Measurements from ENCODE around the gene NPS.

Gene NPS, protein sequence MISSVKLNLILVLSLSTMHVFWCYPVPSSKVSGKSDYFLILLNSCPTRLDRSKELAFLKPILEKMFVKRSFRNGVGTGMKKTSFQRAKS

DNA sequence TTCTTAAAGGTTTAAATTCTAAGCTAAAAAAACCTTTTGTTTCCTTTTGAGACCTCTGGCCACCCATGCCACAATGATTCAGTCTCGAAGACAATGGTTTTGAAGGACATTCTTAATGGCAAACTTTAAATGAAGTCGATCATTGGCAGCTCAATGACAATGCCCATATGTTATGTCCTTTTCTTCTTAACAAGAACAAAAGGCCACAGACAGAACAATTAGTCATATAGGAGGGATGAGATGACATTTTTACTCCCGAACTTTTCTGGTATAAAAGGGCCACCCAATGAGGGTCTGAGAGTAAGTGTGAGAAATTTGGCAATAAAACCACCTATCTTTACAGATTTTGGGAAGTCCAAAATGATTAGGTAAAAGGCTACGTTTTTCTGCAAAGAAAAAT, at the start of gene NPS:
NPS (plus strand) TSS at position 301 of the 400 bp plus-strand sequence; CDS start at position 361, 60 bp downstream.
- no peak for FAIRE-seq

DNA sequence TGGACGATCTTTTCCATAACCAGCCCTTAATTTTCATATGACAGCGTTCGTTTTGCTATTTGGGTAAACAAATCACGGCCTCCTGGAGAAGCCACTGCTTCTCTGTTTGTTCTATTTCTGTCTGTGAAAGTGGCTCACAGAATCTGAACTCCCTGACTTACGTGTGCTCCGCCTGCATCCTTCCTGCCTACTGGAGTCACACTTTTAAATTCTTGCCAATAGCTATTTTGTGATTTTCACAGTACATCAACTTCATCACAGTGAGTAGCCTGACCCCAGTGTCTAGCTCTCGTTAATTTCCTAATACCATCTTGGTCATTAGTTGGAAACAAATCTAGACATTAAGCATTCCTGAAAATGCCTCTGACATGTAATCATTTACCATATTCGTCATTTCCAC, 49.0 kb upstream of the NPS start:
- no peak for FAIRE-seq

DNA sequence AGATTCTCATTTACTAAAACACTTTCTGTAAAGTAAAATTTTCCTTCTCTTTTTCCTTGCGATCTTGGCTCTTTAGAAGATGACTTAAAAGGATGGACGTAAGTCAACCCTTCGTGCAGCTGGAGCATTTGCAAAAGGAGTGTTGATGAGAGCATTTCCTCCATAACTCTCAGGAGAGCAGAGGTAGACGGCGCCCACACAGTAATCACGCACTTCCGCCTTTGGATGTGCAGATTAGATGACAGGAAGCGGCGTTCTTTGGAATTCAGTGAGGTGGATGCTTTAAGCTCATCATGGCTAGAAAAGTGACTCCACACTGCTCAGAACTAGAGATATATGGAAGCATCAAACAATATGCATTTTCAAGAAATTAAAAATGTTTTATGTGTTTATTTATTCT, 43.0 kb upstream of the NPS start:
- no peak for FAIRE-seq

DNA sequence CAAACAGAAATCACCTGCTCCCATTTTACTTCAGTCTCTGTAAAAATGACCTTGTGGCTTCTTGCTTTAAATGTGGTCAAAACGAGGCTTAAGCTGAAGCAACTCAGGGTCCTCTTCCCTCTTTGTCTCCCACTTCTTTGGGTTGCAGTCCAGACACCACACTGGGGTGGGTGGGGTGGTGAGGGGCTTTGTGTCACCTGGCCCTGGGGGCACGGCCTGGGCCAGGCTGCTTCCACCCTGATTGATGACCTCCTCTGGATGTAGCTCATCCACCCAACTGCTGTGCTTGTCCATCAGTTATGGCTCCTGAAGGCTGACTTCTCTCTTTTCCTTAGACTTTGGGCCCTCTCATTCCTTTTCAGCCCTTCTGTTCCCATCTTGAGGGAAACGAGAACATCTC, 26.8 kb upstream of the NPS start:
- FAIRE-seq, result no peak

DNA sequence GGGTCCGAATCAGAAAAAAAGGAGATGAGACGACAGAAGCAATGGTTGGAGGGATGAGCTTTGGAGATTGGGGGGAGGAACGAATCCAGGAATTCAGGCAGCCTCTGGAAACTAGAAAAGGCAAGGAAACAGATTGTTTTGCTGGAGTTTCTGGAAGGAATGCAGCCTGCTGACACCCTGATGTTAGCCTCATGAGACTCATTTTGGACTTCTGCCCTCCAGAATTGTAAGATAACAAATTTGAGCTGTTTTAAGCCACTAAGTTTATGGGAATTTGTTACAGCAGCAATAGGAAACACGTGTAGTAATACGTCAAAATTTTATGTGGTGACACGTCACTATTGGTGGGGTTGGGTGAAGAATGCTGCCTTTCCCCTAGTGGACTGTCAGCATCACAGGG, 25.6 kb upstream of the NPS start:
- FAIRE-seq, result no peak

DNA sequence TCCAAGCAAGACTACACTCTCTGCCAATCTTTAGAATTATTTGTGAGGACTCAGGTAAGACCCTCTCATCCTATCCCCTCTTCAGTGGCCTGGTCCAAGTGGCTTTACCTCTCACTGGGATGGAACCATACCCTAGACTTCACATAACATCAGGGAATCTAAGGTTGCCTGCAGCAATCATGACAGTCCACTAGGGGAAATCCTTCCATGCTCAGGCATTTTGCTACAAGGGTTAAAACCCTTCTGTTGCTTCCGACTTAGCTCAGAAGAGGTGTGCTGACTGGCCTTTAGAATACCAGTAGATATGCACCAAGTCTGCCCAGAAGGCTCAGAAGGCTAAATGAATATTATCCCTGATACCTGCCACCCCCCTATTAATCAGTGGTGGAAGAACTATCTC, 24.9 kb upstream of the NPS start:
- FAIRE-seq, result no peak

DNA sequence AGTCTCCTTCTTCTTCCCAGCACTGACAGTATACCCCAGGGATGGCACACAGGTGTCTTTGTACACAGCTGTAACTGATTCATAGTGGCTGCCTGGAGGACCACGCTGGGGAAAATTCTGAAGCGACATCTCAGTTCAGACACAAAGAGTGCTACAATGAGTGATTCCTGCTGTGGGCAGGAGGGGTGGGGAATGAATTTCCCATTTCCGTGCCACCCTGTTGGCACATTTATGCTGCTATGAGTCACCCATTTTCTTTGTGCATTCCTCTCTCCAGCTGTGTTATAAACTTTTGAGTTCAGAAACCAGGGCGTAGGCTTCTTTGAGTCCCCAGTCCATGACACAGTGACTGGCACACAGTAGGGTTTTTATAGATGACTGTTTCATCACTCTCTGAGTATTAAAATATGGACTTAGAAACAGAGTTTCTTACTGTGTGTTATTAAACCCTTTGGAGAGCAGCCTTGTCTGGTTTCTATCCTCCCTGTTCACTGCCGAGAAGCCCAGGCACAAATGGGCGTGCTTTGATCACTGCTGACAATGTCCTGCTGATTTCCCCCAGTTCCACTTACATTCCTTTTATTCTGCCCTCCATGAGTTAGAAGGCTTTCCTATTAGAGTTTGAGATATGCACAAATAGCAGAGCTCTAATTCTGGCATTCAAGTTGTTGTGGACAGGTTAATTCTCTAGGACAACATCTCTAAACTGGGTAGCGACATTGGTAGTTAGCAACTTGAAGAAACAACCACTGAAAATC, 24.0 kb upstream of the NPS start:
- FAIRE-seq, result no peak

DNA sequence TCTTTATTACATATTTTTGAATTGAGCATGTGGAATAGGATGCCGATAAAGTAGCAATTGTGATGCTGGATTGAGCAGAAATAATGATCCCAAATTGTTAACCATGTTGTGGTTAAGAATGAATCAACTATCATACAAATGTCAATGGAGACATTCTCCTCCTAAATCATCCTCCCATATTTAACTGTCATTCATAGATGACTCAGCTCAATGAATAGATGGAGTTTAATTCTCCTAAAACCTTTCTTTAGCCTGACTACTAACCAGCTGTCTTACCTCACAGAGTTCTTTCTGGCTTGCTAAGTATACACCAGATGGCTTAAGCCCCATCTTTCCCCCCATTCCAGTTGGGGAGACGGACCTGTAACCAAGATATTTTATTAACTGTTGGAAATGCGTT, 23.4 kb upstream of the NPS start:
- FAIRE-seq, result no peak

DNA sequence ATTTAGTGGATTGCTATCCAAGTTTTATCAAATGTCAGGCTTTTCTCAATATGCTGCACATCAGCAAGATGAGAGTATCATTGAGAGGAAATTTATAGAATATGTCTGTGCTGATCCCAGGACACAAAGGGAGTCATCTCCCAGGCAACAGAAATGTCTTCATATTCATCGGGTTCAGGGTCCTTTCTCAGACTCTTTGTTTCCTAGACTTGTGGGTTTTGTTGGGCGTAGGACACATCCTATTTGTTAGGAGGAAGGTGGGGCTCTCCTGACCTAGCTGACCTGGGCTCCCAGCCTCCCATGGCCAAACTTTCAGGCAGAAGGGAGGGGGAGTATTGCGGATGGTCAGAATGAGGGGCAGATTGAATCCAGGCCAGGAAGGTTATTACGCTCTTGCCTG, 22.9 kb upstream of the NPS start:
- FAIRE-seq, result no peak

DNA sequence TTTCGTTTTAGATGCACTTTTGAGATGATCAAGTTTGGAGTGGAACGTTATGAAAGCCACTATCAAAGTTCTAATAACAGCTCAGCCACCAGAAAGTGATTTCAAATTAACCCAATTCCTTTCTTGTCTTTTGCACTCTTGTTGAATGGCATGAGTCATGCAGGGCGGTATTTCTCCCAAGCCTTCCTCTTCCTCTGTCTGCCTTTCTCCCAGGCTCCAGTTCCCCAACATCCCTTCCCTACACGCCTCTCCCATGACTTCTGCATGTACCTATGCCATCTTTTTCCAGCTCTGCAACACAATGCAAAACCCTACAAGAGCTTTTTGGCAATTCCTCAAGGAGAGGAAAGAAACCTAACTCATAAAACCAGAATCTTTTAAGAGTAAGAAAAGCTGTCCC, 21.8 kb upstream of the NPS start:
- no peak for FAIRE-seq

DNA sequence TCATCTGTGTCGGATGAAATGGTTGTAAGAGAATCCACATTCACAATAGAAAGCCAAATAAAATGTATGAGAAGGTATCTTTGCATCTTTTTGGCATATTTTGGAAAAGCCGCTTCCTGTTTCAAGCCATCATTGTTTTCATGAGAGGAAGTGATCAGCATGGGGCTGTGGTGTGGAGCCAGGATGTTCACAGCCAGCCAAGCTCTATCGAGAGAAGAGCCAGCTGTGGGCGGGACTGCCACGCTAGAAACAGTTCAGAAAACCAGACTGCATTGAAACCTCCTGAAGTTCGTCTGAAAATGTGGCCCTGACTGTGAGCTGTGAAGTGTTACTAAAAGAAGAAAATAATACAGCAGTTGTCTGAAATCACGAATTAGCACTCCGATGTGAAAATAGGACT, 21.2 kb upstream of the NPS start:
- no peak for FAIRE-seq

DNA sequence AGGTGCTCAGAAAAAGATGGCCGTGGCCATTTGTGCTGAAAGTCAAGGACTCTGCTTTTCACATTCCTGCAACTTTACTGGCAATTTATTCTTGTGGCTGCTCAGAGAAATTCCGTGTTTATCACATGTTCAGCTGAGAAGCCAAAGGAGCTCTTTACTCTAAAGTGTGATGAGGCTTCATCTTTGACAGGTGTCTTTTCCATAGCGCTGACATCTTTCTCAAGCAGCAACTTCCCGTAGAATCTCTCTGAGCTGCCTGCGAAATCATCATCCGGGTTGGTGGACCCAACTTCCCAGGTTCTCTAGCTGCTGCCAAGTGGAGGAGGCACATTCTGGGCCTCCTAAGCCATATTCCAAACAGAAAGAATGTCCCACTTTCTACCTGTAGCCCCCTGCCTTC, 16.9 kb upstream of the NPS start:
- FAIRE-seq, result no peak

DNA sequence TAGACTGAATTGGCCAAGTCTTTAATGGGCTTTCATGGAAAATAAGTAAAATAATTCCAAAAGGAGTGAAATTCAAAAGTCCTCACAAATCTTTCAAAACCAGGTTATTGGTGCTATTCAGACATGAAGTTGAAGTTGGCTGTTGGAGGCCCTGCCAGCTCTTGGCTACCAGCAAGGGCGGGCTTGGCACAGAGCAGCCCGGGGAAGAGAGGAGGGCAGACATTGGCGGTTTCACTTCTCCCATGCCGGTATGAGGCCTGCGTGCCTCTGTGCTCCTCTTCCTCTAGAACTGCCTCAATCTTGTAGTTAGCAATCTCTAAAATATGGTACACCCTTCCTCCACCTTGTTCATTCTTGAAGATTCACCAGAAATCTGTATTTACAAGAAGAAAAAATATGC, 16.4 kb upstream of the NPS start:
- no peak for FAIRE-seq

DNA sequence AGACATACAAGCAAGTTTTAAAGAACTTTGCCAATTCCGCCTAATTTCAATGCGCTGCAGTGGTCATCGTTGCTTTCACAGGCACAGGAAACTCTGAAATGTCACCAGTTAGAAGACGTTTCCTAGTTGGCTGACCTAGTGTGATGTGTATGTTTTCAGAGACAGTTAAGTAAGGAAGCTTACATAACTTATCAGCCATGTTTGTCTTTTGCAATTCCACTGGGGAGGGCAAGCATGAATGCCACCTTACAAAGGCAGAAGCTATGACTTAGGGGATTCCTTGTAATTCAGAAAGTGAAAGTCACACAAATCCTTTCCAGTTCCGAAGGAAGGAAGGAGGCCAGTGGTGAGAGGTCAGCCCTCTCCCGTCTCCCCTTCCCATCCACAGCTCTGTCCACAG, 15.0 kb upstream of the NPS start:
- no peak for FAIRE-seq

DNA sequence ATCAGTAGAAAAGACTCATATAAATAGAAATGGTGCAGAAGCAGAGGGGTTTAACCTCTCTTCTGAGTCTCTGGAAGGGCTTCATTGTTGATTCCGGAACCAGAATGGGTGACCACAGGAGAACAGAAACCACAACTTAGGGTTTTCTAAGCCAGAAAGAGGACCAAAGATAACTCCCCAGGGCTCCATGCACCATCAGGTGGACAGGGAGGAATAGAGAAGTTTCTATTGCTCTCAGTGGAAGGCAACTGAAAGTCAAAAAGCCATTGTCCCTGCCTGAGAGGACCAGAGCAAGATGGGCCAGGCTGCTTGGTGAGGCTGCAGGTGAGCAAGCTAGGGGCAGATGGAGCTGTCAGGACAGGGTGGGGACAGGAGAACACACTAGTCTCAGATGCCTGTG, 14.6 kb upstream of the NPS start:
- FAIRE-seq, result no peak

DNA sequence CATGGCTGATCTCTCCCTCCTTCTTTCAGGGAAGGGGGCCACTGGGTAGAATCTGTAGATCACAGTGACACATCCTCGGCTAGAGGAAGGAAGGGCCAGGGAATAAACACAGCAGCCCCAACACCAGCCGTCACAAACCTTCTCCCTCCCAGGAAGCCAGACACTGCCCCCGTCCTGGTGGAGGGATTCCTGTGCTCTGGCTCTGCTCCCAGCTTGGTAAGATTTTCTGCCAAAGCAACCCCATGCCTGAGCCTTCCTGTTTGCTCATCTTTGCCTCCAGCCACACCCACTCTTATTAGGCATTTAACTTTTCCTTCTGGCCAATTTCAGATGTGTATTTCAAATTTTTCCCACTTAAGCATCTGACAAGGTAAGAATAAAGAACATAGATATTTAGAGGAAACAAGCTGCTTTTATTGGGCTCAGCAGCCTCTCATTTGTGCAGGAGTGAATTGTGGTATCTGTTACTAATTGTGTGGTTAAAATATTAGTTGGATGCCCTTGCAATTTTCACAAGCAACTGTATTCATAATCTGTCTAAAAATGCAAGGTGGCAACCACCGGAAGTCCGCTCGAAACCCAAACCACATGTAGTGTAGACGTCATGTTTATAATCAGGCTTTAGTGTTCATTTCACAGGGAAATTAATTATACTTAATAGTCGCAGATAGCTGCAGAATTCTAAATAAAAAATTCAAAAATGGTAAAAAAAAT, 13.2 kb upstream of the NPS start:
- no peak for FAIRE-seq

DNA sequence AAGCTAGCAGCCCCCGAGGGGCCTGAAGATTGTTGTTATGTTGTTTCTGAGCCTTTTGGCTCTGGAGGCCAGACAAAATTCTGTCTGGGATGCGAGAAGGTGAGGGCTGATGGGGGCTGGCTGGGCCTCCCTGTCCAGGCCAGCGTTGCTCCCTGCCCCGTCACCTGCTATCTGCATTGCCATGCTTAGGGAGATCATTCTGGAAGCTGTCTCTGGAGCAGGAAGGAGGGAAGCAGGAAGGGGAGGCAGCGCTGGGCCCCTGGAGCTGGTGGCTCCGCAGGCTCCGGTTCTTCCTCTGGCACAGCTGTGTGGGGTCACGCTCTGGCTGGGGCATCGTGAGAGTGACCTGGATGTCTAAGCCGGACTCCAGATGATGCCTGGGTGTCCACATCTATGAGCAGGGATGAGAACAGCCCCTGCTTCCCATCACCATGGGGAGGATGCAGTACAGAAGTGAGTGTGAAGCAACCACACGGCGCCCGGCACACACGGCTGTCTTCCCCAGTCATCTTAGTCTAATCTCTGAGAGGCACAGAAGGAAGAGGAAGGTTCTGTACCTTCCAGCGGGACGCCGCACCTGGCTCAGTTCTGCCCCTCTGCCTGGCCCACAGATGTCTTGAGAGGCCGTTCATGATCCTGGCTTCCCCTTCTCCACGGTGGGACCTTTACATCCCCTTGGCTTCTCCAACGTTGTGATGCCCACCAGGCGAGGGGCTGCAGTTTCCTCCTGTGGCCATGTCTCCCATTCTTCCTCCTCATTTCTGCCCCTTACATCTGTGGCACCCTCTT, 11.9 kb upstream of the NPS start:
- FAIRE-seq, result no peak

DNA sequence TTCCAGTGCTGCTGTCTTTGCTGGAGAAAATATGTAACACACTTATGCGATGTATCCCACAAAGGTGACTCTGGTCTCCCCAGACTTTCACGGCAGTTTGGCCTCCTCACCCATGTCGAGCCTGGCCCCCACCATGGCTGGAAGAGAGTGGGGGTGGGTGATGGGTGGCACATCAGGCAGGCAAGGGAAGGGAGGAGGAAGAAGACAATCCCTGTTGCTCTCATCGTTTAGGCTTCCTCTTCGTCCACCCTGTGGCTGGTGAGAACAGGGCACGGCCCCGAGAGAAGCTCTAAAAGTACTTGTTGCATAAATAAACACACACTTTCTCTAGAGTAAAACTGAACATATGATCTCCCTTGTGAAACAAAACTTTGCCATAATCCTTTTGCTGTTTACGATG, 11.2 kb upstream of the NPS start:
- no peak for FAIRE-seq

DNA sequence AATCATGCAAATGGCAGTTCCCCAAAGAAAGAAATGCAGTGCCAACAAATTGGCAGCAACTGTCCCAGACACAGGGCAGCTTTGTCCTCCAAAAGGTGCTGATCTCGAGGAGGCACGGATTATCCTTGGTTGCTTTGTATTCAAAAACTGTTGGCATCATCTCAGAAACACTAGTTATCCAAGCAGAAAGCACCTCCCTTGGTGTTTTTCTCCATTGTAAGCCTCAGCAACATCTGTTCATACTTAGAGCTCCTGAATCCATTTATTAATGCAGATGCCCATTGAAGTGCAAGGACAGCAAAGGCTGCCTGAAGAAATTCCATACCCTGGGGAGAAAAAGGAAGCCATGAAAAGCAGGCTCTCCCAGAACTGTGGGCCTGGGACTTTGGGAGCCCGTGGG, 1.1 kb upstream of the NPS start:
- FAIRE-seq, result no peak

DNA sequence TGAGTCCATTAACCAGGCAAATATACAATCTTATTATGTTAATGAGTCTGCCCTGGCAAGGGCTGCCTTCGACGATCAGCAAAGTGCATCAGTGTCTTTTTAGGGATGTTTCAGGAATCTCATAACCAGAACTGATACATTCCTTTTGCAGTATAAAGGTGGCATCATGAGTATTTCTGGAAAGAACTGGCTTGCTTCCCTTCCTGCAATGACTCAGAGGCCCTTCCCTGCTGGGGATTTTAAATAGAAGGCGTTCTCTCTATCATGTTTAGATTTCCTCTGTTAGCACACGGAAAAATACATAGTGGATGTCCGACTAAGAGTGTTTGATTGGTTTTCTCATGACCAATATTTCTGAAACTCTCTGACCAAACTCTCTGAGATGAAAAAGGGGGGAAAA, 1.8 kb downstream of the NPS start:
- no peak for FAIRE-seq

DNA sequence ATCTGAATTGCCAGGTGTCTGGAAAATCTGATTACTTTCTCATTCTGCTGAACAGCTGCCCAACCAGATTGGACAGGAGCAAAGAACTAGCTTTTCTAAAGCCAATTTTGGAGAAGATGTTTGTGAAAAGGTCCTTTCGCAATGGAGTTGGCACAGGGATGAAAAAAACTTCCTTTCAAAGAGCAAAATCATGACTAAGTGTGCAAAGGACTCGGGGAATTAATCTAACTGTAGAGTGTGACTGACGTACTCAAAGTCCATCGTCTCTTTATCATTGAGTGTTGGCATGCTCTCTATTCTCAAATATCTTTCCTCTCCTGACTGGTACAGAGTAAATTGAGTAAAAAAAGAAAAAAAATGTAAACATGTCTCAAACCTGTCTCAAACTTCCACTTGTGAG, 3.3 kb downstream of the NPS start:
- FAIRE-seq, result no peak

DNA sequence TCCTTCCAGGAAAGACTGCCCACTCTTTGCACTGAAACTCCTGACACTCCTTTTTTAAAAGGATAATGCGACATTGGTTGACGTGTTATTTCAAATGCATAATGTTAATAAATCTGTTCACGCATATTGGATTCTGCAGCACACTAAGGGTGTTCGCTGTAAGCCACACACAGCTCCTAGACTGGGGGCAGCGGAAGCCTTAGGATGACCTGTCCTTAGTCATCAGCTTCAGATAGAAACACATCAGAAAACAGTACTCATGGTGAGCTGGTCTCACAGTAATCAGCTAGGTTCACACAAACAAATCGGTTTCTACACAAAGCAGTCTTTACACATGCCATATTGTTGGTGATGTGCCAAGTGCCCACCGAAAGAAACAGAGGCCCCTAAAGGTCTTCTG, 4.3 kb downstream of the NPS start:
- no peak for FAIRE-seq

DNA sequence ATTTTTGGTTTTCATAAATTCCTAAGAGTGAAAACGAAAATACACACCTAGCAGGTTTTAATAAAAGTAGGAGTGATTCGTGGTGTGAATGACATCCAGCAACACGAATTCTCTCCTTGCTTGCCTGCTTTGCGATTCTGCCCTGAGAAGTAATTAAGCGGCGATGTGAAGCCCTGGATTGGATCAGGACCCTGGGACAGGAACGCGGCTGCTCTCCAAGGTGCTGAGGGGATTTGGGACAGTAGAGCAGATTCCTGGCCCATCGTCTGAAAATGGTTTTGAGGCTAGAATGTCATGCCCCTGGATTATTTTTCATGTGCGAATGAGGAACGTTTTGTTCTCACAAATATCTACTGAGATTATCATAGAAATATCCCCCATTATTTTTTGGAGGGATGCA, 7.8 kb downstream of the NPS start:
- no peak for FAIRE-seq

DNA sequence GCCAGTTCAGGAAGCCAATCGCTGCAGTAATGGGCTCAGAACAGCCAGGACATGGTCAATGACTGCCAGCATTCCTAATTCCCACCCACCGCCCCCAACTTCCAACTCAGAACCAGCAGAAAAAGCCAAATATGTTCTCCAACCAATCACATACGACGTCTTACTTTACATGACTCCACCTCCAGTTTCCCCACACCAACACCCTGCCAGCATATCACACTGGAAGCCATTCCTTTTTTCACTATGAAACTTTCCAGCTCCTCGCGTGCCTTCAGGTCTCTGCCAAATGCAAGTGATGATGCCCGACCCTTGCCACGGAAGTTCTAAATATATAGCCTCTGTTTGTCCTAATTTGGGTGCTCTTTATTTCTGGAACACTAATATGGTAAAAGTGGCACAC, 12.5 kb downstream of the NPS start:
- no peak for FAIRE-seq
